Measurements from ENCODE around the gene BAMBI.

DNA sequence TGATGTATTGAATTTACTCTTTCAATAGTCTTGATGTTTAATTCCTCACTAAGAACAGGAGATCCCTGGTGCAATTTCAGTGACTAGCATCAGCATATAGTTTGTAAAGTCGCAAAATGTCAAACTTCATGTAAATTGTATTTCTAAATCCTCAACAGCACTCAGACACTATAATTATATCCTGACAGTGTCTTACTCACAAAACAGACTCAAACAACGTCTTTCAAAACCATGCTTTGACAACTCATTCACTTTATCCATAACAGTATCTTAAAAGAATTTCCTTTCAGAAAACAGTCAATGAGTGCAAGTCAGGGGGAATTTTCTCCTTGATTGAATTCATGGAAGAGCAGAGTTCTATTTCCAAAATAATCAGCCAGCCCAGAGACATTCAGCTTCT lies 20.8 kb downstream of the BAMBI start:
- TF ChIP-seq, protein P1, sequence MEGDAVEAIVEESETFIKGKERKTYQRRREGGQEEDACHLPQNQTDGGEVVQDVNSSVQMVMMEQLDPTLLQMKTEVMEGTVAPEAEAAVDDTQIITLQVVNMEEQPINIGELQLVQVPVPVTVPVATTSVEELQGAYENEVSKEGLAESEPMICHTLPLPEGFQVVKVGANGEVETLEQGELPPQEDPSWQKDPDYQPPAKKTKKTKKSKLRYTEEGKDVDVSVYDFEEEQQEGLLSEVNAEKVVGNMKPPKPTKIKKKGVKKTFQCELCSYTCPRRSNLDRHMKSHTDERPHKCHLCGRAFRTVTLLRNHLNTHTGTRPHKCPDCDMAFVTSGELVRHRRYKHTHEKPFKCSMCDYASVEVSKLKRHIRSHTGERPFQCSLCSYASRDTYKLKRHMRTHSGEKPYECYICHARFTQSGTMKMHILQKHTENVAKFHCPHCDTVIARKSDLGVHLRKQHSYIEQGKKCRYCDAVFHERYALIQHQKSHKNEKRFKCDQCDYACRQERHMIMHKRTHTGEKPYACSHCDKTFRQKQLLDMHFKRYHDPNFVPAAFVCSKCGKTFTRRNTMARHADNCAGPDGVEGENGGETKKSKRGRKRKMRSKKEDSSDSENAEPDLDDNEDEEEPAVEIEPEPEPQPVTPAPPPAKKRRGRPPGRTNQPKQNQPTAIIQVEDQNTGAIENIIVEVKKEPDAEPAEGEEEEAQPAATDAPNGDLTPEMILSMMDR (IDR thresholded peaks at IDR 0.05), result no peak
- no peak for TF ChIP-seq POLR2AphosphoS5 (IDR thresholded peaks at IDR 0.05; ENCODE audit: low read depth, low read length)
- TF ChIP-seq, protein P2, sequence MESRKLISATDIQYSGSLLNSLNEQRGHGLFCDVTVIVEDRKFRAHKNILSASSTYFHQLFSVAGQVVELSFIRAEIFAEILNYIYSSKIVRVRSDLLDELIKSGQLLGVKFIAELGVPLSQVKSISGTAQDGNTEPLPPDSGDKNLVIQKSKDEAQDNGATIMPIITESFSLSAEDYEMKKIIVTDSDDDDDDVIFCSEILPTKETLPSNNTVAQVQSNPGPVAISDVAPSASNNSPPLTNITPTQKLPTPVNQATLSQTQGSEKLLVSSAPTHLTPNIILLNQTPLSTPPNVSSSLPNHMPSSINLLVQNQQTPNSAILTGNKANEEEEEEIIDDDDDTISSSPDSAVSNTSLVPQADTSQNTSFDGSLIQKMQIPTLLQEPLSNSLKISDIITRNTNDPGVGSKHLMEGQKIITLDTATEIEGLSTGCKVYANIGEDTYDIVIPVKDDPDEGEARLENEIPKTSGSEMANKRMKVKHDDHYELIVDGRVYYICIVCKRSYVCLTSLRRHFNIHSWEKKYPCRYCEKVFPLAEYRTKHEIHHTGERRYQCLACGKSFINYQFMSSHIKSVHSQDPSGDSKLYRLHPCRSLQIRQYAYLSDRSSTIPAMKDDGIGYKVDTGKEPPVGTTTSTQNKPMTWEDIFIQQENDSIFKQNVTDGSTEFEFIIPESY (IDR thresholded peaks at IDR 0.05; ENCODE audit: borderline replicate concordance, low read depth), result no peak

Data from SK-N-SH (cell line).